Measurements from ENCODE around the gene SMS.
"Not testable (repeated sequence)": the region's sequence is repeated elsewhere in the genome, so short reads cannot be mapped to it uniquely, and the experiment has no call there.

Gene SMS

GRCh38 chrX:21950557-21950956 is 10.0 kb downstream of the SMS start:
- not testable (repeated sequence) for DNase-seq (ENCODE audit: low read depth, low spot score)

GRCh38 chrX:21952624-21953023 is 12.1 kb downstream of the SMS start:
- no peak for DNase-seq (ENCODE audit: low read depth, low spot score)

DNA sequence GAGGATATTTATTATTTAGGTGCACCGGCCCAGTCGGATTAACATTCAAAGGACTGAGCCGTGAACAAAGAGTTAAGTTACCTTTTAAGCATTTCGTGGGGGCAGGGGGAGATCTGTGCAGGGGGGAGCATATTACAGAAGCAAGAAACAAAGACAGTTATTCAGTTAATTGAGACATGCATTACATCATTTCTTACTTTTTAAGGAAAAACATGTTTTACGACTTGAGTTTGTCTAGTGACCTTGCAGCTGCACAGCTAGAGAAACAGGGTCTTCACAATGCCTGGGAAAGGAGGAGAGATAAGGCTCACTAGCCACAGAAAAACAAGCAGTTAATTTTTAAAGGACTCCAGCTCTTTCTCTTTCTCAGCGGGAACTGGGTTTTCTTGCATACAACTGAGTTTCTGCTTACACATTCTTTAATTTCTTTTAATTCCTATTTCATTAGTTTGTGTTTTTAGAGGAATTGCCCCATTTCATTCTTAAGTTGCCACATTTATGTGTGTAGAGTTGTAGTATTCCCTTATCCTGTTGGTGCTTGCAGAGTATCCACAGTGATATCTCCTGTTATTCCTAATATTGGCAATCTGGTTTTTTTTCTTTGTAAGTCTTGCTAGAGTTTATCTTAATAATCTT is 12.8 kb downstream of the SMS start:
- DNase-seq (ENCODE audit: low read depth, low spot score), result not testable (repeated sequence)

GRCh38 chrX:21955403-21956189 is 15.1 kb downstream of the SMS start:
- DNase-seq (ENCODE audit: low read depth, low spot score), result no peak

DNA sequence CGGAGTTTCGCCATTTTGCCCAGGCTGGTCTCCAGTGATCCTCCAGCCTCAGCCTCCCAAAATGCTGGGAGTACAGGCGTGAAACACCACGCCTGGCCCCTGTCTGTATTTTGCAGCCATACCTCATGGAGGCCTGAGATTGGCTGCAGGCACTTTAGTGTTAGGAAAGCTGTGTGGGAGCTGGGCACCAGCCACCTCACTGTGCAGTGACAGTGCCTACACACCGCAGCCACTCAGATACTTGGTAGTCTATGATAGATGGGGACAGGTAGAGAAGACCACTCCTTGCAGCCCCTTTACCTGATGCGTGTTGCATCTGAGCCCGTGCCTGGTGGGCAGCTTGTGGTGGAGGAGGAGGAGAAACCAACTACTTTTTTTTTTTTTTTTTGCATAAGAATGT is 16.3 kb downstream of the SMS start:
- DNase-seq (ENCODE audit: low read depth, low spot score), result no peak

DNA sequence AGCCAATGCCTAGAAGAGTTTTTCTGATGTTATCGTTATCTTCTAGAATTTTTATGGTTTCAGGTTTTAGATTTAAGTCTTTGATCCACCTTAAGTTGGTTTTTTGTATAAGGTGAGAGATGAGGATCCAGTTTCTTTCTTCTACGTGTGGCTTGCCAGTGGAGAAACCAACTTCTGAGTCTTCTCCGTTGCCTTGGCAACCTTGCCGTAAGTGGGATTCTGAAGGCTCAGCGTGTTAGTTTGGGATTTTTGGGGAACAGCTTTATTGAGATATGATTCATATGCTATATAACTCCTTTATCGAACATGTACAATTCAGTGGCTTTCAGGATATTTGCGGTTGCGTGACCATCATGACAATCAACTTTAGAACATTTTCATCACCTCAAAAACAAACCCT is 17.7 kb downstream of the SMS start:
- no peak for DNase-seq (ENCODE audit: low read depth, low spot score)

GRCh38 chrX:21958916-21959315 is 18.4 kb downstream of the SMS start:
- DNase-seq (ENCODE audit: low read depth, low spot score), result no peak

DNA sequence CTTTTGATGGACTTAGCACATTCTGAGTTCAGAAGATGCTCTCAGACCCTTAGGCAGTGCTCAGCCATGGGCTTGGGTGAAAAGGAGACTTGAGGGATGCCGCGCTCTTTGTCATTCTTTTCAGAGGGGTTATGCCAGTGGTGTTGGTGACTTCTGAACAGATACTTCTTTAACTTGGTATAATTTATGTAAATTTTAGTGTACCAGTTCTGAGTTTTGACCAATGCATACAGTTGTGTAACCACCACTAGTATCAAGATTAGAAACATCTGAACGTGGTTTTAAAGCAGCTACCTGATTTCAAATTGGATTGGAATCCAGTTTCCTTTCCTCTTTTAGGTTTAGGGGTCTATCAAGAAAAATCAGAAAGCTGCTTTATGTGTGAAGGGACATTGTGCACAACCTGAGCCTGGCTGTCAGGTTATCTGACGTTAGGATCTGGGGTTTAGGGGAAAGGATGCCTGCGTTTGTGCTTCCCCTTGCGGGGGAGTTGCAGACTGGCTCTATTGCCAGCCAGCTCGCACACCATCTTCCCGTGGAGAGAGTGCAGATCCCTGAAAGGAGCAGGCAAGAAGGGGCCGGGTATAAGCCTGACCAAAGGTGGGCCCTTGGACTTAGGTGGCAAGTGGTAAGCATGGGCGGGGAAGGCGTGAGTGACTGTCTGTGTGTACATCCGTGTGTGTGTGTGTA is 19.0 kb downstream of the SMS start:
- DNase-seq (ENCODE audit: low read depth, low spot score), result no peak

DNA sequence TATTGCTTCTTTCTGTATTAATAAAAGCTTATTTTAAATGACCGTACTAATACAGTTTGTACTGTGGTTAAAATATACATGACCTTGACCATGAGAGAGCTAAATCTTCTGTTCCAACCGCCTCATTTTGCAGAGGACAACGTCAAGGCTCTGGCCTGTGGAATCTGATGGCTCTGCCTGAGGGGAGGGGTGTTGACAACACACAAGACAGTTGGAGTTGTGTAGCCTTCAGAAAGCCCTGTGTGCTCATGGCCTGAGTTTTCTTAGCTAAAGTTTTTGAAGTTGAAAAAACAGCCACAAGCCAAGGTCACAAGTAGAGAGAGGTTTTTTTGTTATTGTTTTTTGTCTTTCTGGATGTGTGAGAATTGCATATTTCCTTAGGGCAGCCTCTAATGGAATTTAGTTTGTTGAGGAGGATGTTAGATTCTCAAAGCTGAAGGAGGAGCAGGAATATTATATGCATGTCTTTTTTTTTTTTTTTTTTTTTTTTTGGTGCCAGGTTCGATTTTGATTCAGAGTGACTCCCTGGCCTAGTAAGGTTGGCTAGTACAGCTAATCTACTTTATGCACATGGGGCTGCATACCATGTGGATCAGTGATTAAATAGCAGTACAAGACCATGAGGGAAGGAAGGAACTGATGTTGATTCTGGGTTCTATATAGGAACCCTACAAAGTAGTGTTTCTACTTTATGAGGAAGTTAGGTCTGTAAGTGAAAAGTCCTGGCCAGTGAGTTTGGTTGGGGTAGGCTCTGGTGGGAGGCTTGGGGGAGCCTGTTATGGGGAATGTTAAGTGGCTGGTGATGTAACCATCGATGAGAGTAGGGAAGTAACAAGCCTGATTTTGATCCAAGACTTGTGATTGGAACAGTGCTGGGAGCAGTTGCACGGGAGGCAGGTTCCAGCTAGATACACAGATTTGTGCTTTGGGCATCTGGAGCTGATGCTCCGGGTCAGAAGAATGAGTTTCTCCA is 20.3 kb downstream of the SMS start:
- DNase-seq (ENCODE audit: low read depth, low spot score), result no peak

DNA sequence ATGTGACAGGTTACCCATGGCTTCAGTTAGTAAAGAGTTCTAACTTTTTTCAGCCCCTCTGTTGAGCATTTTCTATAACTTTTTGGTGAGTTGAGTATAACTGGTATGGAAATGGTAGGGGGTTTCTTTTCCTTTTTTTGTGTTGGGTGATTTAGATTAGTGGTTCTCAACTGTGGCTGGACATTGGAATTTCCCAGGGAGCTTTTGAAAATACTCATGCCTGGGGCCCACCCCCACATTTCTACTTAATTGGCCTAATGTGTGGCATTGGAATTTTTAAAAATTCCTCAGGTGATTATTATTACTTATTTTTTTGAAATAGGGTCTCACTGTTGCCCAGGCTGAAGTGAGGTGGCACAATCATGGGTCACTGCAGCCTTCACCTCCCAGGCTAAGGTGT is 21.9 kb downstream of the SMS start:
- no peak for DNase-seq (ENCODE audit: low read depth, low spot score)

DNA sequence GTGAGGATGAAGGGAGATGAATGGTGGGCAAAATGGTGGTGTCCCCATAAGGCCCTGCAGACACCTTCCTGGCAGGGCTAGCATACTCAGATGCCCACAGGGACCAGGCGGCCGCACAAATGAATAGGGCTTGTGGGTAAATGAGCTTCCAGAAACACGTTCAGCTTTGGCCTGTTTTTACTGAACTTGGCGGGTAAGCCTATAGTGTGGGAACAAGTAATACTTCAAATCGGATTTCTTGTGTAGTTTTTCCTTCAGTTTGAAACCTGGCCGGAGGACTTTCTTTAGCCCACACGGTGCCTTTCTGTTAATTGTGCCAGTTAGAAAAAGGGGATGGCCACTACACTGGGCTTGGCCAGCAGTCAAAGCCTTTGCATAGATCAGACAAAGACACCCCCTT is 22.8 kb downstream of the SMS start:
- no peak for DNase-seq (ENCODE audit: low read depth, low spot score)

DNA sequence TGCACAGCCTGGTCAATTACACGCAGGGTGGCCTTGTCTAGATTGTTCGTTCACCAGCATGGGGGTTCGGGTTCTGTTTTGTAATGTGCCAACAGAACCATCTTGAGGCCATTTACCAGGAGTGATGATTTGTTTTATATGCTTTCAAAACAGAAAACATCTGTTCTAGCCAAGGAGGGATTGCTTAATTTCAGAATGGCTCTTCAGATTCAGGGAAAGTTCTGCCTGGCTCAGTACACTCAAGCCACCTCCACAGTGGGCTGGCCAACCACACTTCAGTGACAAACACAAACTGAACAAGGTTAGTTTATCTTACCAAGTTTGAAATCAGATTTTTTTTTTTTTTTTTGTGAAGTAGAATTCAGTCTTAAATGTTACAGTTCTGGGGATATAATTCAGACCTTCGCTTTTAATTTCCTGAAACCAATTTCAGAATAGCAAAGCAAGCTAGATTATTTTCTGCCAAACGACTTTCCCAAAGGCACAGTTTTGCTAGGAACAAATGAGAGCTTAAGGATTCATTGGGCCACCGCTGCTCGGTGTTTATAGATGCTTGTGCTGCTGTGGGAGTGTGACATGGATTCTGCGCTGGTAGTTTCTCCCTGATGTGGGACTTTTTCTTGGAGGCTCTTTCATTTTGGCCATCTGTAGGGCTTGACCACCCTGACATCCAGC is 23.4 kb downstream of the SMS start:
- no peak for DNase-seq (ENCODE audit: low read depth, low spot score)

- DNase-seq (ENCODE audit: low read depth, low spot score), result no peak
Observed at GRCh38 chrX:21966866-21967265, 26.4 kb downstream of the SMS start.

- no peak for DNase-seq (ENCODE audit: low read depth, low spot score)
Observed at GRCh38 chrX:21968333-21968732, 27.8 kb downstream of the SMS start.

- no peak for DNase-seq (ENCODE audit: low read depth, low spot score)
Observed at GRCh38 chrX:21970326-21970725, 29.8 kb downstream of the SMS start.

DNA sequence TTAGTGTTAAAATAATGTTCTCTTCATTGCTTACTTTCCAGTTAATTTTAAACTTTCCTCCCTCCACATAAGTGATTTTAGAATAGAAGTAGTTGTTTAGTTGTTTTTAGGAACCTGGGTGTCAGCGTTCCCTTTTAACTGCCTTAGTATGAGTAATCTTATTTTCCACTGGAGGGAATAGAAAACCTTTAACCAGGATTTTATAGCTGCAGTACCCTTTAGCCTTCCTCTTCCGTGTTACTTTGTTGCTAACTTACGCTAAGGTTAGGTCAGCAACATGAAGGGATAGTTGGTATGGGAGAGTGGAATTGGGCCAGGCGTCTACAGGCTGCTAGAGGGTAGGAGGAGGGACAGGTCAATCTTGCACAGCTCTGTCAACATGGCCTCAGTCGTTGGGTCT is 31.5 kb downstream of the SMS start:
- no peak for DNase-seq (ENCODE audit: low read depth, low spot score)

GRCh38 chrX:21972721-21973120 is 32.2 kb downstream of the SMS start:
- no peak for DNase-seq (ENCODE audit: low read depth, low spot score)

DNA sequence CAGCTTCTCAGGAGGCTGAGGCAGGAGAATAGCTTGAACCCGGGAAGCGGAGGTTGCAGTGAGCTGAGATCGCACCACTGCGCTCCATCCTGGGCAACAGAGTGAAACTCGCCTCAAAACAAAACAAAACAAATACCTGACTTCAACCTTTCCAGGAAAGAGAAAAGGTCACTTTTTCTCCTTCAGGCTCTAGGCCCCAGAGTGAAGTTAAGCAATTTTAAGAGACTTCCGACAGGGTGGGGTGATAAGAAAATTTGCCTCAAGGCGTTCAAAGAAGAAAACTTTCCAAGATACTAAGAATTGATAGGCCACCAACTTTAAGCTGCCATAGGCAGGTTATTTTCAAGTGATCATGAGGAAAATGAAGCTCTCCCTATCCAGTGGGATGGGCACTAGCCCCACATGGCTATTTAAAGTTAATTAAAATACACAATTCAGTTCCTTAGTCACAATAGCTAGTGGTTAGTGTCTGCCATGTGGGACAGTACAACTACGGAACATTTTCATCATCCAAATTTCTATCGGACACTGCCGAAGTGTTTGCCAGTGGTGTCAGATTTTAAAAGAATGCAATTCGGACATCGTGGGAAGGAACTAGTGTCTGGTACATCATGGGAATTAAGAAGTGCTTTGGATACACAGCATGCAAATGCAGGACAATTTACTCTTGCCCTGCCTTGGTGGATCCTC is 33.0 kb downstream of the SMS start:
- no peak for DNase-seq (ENCODE audit: low read depth, low spot score)

GRCh38 chrX:21974011-21974385 is 33.5 kb downstream of the SMS start:
- DNase-seq (ENCODE audit: low read depth, low spot score), result no peak

- no peak for DNase-seq (ENCODE audit: low read depth, low spot score)
Observed at GRCh38 chrX:21975242-21975641, 34.7 kb downstream of the SMS start.

DNA sequence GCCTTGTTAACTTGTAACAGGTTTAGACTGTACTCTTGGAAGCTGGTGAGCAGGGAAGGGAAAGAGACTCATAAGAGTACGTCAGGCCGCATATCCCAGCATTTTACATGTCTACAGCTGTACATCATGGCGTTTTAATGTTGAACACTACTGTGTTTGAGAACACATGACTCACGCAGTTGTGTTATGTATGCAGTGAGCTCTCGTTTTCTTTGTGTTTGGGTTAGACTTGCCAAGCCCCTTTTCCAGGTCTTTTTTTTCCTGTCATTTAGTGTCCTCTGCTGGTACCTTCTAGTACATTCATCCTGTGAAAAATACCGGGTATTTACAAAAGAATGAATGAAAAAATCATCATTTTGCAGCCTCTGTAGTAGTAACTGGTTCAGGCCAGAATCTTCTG is 35.3 kb downstream of the SMS start:
- no peak for DNase-seq (ENCODE audit: low read depth, low spot score)
